ENCODE measurements around the gene MUC4. TPM values are rescaled to one million over a fixed set of nuclear protein-coding genes. Genes with fewer than 3 reads are reported as not detected.

The MUC4 gene
- total and polyA plus RNA-seq, 2 experiments from 2014 or later, result 1.3 TPM

DNA sequence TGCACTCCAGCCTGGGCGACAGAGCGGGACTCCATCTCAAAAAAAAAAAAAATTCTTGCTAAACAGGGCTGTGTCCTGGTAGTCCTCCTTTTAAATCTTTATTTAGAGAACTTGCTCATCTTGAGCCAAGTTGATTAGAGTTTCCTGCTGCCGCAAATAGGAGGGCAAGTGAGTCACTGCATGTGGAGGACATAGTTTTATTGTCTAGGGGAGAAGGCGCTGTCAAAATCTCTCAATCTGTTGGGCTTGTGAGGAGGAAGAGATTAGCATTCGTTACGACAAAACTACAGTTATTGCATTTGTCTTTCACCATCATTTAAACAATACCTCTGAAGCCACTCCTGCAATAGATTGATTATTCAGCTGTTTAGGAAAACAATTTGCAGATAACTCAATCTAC, 11.5 kb downstream of the MUC4 start:
- Mint-ChIP-seq H3K4me3 (no peak overlapping the region), H3K9me3 (no peaks in the 10 kb centered on the region; the same call in 2 of the 3 replicates), H3K36me3 (ENCODE audit: low read depth) (no peaks in the 10 kb centered on the region), H3K27ac (no peak overlapping the region), H3K4me1 (peaks cover 43% of the 10 kb centered on the region), H3K27me3 (ENCODE audit: insufficient read depth, low read depth, poor library complexity) (peaks cover 11% of the 10 kb centered on the region)
- Histone ChIP-seq H2AFZ (no peak overlapping the region), H4K20me1 (replicated peaks; ENCODE audit: insufficient read depth) (no peaks in the 10 kb centered on the region), H3F3A (replicated peaks; ENCODE audit: low read depth) (no peaks in the 10 kb centered on the region), H3K9me2 (ENCODE audit: insufficient read depth) (no peaks in the 10 kb centered on the region), H3K79me2 (replicated peaks; ENCODE audit: insufficient read depth) (no peaks in the 10 kb centered on the region), H3K4me3 (no peak overlapping the region), H3K36me3 (ENCODE audit: insufficient read depth) (no peaks in the 10 kb centered on the region), H3K27me3 (ENCODE audit: insufficient read depth) (no peaks in the 10 kb centered on the region), H3K4me2 (no peak overlapping the region), H3K4me1 (ENCODE audit: insufficient read depth) (peaks cover 16% of the 10 kb centered on the region), H3K27ac (ENCODE audit: low read depth) (no peak overlapping the region)
- TF ChIP-seq ETS1 (IDR thresholded peaks at IDR 0.05) (no peak), JUNB (IDR thresholded peaks at IDR 0.05; ENCODE audit: unreplicated experiment) (no peak), EZH2phosphoT487 (IDR thresholded peaks at IDR 0.05; ENCODE audit: unreplicated experiment) (no peak), POLR2AphosphoS5 (IDR thresholded peaks at IDR 0.05; ENCODE audit: low read depth) (no peak), STAT1 (IDR thresholded peaks at IDR 0.05; ENCODE audit: unreplicated experiment) (no peak), ZNF114 (CRISPR knock-in tag; IDR thresholded peaks at IDR 0.05) (no peak), EZH2 (IDR thresholded peaks at IDR 0.05; ENCODE audit: low read depth, unreplicated experiment) (no peak), NANOG (IDR thresholded peaks at IDR 0.05; ENCODE audit: borderline replicate concordance) (no peak), CREB1 (CRISPR knock-in tag; IDR thresholded peaks at IDR 0.05; ENCODE audit: low read depth) (no peak), ZNF331 (CRISPR knock-in tag; IDR thresholded peaks at IDR 0.05; ENCODE audit: low read depth) (no peak), REST (IDR thresholded peaks at IDR 0.05; ENCODE audit: unreplicated experiment) (no peak)
- TF ChIP-seq, protein P1, sequence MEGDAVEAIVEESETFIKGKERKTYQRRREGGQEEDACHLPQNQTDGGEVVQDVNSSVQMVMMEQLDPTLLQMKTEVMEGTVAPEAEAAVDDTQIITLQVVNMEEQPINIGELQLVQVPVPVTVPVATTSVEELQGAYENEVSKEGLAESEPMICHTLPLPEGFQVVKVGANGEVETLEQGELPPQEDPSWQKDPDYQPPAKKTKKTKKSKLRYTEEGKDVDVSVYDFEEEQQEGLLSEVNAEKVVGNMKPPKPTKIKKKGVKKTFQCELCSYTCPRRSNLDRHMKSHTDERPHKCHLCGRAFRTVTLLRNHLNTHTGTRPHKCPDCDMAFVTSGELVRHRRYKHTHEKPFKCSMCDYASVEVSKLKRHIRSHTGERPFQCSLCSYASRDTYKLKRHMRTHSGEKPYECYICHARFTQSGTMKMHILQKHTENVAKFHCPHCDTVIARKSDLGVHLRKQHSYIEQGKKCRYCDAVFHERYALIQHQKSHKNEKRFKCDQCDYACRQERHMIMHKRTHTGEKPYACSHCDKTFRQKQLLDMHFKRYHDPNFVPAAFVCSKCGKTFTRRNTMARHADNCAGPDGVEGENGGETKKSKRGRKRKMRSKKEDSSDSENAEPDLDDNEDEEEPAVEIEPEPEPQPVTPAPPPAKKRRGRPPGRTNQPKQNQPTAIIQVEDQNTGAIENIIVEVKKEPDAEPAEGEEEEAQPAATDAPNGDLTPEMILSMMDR (conservative IDR thresholded peaks at IDR 0.05; ENCODE audit: low read depth in 2 of 2), result no peak
- TF ChIP-seq, protein P2, sequence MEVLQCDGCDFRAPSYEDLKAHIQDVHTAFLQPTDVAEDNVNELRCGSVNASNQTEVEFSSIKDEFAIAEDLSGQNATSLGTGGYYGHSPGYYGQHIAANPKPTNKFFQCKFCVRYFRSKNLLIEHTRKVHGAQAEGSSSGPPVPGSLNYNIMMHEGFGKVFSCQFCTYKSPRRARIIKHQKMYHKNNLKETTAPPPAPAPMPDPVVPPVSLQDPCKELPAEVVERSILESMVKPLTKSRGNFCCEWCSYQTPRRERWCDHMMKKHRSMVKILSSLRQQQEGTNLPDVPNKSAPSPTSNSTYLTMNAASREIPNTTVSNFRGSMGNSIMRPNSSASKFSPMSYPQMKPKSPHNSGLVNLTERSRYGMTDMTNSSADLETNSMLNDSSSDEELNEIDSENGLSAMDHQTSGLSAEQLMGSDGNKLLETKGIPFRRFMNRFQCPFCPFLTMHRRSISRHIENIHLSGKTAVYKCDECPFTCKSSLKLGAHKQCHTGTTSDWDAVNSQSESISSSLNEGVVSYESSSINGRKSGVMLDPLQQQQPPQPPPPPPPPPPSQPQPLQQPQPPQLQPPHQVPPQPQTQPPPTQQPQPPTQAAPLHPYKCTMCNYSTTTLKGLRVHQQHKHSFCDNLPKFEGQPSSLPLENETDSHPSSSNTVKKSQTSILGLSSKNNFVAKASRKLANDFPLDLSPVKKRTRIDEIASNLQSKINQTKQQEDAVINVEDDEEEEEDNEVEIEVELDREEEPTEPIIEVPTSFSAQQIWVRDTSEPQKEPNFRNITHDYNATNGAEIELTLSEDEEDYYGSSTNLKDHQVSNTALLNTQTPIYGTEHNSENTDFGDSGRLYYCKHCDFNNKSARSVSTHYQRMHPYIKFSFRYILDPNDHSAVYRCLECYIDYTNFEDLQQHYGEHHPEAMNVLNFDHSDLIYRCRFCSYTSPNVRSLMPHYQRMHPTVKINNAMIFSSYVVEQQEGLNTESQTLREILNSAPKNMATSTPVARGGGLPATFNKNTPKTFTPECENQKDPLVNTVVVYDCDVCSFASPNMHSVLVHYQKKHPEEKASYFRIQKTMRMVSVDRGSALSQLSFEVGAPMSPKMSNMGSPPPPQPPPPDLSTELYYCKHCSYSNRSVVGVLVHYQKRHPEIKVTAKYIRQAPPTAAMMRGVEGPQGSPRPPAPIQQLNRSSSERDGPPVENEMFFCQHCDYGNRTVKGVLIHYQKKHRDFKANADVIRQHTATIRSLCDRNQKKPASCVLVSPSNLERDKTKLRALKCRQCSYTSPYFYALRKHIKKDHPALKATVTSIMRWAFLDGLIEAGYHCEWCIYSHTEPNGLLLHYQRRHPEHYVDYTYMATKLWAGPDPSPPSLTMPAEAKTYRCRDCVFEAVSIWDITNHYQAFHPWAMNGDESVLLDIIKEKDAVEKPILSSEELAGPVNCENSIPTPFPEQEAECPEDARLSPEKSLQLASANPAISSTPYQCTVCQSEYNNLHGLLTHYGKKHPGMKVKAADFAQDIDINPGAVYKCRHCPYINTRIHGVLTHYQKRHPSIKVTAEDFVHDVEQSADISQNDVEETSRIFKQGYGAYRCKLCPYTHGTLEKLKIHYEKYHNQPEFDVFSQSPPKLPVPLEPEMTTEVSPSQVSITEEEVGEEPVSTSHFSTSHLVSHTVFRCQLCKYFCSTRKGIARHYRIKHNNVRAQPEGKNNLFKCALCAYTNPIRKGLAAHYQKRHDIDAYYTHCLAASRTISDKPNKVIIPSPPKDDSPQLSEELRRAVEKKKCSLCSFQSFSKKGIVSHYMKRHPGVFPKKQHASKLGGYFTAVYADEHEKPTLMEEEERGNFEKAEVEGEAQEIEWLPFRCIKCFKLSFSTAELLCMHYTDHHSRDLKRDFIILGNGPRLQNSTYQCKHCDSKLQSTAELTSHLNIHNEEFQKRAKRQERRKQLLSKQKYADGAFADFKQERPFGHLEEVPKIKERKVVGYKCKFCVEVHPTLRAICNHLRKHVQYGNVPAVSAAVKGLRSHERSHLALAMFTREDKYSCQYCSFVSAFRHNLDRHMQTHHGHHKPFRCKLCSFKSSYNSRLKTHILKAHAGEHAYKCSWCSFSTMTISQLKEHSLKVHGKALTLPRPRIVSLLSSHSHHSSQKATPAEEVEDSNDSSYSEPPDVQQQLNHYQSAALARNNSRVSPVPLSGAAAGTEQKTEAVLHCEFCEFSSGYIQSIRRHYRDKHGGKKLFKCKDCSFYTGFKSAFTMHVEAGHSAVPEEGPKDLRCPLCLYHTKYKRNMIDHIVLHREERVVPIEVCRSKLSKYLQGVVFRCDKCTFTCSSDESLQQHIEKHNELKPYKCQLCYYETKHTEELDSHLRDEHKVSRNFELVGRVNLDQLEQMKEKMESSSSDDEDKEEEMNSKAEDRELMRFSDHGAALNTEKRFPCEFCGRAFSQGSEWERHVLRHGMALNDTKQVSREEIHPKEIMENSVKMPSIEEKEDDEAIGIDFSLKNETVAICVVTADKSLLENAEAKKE (CRISPR knock-in tag; IDR thresholded peaks at IDR 0.05), result no peak
- no peak for ATAC-seq
- no peak for DNase-seq (ENCODE audit: low spot score)
